HG02588 (cell line): ENCODE results near the gene HES7.

ENCODE experiments used
- ATAC-seq: cut with Tn5 transposase; IDR thresholded peaks from one replicate; pipeline ENCODE4 v1.9.1; 2021; ENCODE audit warnings: mild to moderate bottlenecking, moderate library complexity; ENCODE audit not compliant: unreplicated experiment

HES7 gene

DNA sequence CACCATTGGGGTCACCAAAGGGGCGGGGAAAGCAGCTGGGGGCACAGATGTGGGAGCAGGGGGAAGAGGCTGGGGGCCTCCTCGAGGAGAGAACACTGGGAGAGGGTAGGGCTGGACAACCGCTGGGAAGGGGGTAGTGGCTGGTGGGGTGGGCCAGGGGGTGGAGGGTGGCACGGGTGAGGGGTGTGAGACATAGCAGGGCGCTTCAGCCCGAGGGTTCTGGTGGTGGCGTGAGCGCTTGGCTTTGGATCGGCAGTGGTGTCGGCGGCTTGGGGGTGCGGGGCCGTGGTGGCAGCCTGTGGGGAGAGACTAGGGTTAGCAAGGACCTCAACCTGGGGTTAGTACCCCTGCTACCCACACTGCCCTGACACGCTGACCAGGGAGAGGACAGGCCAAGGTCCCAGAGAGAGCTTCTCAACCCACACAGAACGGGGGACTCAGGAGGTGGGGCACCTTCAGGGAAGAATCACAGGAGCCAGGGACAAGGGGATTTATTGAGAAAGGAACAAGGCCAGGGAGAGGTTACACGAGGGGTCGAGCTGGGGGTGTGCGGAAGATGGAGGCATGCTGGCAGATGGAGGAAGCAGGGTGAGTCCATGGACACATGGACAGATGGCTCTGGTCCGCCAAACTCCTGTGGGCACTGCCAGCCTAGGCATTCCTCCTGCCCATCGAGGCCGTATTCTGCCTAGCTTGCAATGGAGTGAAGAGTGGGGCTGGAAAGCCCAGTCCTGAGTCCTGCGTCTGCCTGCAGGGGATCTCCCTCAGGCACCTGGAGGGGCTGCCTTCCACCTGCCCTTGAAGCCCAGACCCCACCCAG, 19.9 kb upstream of the HES7 start:
- no peak for ATAC-seq

DNA sequence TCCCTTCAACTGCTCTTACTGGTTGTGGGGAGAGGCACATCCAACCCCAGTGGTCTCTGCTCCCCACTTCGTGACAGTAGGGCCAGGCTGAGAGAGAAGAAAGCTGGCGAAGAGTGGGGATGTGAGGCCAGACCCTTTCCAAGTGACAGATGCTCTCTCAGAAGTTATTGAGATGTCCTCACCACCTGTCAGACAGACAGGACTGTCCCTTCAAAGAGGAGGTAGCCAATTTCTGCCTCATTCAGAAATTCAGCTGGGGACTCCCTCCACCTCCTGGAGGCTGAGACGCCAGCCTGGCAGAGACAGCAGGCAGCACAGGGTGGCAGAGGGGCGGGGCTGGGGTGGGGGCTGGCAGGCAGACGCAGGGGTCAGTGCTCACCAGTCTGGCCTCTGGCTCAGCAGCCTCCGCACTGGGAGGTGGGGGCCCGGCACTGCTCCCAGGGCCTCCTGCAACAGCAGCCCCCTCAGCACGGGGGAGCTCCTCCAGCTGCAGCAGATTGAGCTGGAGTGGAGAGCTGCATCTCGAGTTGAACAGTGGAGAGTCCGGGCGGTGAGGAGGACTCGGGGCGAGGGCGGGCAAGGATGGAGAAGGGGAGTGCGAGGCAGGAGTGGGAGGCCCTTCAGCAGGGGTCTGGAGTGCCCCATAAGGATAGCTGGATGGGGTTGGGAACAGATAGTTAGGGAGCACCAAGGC, 19.1 kb upstream of the HES7 start:
- no peak for ATAC-seq

DNA sequence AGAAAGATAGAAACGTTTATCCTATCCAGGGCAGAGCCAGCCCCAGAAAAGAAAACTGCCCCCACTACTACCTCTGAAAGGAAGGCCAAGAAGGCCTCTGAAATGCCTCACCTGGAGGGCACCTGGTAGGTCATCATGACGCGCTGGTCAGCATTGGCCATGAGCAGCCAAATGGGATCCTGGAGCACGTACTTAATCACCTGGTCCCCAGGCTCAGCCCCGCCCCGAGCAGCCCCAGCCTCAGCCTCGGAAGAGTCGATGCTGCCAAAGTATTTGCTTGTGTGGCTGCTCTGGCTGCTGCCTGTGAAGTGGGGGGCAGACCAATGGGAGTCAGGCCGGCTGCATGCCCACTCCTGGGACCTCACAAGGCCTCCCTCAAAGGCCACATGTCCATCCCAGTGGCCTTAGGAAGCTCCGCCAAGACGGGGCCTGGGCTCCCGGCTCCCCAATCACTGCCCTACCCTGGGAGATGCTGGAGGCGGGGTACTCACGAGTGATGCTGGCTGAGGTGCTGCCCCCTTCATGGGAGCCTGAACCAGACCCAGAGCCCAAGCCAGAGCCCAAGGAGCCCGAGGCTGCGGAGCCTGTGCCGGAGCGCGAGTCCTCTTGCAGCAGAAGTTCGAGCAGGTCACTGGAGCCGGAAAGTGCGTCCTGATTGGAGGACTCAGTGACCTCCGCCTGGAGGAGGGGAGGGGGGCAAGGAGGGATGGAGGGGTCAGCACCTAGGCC, 18.4 kb upstream of the HES7 start:
- ATAC-seq, result no peak

DNA sequence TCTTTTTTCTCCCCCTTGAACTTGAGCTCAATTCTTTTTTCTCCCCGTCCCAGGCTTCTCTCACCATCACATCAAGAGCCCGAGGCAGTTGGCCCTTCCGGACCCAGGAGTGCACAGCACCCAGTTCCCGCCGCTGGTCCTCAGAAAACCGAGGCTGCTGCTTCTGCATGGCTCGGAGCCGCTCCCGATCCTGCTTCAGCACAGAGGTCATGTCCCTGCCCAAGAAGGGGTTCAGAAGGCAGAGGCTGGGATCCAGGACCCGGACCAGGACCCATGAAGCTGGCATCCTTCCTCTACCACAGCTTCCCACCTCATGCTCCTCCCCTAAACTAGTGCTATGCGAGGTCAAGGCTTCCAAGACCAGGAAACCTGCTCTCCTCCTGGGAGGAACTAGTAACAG, 17.8 kb upstream of the HES7 start:
- ATAC-seq, result no peak

DNA sequence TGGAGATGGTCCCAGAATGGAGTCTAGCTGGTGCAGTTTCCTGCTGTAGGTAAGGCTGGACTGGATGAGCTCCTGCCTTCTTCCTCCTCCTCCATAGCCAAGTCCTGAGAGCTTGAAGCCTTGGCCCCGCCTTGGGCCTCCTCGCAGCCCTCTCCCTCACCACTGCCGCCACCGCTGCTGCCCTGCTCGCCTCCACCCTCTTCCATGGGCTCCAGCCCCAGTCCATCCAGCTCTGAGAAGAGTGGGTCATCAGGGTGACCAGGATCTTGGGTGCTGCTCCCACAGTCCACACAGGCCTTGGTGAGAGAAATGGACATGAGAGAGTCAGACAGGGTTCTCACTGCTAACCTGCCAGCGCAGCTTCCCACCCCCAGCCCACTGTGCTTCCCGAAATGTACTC, 17.1 kb upstream of the HES7 start:
- ATAC-seq, result no peak

DNA sequence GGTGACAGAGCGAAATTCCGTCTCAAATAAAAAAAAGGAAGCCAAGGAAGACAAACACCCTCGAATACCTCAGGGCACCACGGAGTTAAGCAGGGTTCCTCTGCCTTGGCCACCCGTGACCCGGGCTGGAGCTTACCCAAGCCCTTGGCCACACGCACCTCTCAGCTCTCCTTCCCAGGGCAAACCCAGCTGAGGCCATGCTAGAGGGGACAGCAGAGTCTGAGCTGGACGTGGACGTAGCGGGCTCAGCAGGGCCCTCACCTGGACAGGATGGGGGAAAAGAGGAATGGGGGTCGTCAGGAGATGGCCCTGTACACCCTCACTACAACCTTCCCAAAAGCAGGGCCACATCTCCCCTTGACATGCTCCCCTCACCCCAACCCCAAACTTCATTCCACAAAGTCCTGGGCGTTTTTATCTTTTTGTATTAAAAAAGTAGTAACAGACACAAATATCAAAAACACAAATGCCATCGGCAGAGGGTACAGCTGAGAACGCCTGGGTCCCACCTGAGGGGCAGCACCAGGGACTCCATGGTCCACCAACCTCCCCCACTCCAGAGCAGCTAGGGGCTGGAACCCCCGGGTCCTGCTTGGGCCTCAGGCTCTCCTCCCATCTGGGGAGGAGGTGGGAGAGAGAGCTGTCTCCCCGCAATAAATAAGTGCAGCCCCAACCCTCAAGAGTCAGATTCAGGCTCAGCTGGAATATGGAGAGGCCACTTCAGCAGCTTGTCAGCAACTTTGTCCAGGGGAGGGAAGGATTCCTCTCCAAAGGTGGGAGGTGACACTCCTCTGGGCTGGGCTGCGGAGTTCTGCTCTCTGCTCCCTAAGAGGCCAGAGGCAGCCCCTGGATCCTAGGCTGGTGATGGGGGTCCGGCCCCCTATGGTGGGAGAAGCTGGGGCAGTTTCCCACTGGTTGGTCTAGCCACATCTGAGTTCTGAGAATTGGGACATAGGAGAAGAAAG, 16.4 kb upstream of the HES7 start:
- ATAC-seq, result no peak

DNA sequence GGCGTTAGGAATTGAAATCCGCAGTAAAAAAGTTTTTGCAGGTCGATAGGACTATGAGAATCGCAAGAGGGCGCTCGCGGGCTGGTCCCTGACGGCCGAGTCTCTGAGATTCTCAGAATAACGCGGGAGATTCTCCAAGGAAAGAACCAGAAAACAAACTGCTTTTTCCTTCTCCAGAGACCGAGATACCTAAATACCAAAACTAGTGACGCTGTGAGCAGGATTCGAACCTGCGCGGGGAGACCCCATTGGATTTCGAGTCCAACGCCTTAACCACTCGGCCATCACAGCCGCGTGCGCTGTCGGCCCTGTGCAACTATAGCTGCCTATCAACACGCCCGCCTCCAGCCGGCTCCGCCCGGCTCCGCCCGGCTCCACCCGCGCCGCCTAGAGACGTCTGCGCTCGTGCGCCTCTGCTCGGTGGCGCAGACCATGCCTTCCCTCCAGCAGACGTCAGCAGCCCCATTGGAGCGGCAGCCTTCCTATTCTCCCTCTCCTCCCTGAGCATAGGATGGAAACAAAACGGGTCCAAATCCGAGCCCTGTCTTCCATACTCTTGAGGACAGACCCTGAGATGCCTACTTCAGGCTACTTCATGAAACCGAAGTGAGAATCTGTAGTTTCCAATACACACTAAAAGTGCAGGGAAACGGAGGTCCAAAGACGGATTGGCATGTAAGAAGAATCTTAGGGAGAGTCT, 14.9 kb upstream of the HES7 start:
- peak; percentile 77 for ATAC-seq

DNA sequence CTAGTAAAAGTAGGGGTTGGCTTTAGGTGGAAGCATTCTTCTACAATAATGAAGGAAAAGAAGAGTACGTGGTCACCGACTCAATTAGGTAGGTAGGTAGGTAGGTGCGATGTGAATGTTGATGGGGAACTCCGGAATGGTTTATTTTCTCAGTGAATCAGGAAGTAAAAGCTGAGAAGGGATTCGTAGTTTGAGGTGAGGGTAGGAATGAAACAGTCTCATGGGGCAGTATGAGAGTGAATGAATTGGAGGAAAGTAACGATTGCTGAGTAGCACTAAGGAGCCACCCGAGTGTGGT, 14.4 kb upstream of the HES7 start:
- ATAC-seq, result no peak

DNA sequence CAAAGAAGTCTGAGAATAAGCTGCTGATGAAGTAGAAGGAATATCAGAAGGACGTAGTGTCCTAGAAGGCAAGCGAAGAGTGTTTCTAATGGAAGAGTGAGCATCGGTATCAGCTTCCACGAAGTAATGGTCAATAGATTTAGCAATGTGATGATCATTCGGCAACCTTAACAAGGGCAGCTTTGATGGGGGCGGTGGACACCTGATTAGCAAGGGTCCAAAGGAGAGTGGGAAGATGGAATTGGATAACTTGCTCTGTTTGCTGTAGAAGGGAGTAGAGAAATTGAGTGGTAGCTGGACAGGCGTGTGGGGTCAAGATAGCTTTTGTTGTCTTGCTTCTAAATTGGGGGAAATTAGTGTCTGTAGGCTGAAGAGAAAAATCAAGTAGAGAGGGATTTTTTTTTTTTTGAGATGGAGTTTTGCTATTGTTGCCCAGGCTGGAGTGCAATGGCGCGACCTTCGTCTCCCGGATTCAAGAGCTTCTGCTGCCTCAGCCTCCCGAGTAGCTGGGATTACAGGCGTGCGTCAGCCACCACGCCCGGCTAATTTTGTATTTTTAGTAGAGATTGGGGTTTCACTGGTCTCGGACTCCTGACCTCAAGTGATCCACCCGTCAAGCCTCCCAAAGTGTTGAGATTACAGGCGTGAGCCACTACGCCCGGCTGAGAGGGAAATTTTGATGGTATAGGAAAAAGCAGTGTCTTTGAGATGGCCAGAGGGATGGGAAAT, 13.9 kb upstream of the HES7 start:
- no peak for ATAC-seq

DNA sequence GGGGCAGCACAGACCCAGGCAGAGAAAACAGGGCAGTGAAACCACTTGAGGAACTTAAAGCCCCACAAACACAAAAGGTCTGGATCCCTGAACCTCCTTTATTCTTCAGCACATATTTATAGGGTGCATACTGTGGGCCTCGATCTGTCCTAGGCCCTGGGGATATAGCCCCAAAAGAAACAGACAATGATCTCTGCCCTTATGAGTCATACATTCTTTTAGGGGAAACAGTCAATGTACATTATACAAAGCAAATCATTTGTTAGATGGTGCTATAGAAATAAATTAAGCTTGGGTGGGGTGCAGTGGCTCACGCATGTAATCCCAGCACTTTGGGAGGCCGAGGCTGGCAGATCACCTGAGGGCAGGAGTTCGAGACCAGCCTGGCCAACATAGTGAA, 10.0 kb upstream of the HES7 start:
- no peak for ATAC-seq

DNA sequence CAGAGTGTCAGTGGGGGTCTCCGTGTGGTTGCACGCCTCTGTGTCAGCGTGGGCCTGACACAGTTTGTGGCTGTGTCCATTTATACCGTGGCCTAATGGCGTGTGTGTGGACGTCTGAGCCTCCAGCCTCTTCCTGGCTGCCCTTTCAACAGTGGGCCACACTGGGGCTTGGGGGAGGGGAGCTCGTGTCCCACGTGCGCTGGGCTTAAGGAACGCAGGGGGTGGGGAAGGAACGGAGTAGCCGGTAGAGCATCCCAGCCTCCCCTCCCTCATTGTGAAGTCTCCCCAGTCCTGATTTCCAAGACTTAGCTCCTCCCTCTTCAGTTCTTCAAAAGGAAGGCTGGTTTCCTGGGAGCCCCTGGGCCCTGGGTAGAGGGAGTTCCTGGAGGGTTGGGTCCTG, 9.5 kb upstream of the HES7 start:
- no peak for ATAC-seq

DNA sequence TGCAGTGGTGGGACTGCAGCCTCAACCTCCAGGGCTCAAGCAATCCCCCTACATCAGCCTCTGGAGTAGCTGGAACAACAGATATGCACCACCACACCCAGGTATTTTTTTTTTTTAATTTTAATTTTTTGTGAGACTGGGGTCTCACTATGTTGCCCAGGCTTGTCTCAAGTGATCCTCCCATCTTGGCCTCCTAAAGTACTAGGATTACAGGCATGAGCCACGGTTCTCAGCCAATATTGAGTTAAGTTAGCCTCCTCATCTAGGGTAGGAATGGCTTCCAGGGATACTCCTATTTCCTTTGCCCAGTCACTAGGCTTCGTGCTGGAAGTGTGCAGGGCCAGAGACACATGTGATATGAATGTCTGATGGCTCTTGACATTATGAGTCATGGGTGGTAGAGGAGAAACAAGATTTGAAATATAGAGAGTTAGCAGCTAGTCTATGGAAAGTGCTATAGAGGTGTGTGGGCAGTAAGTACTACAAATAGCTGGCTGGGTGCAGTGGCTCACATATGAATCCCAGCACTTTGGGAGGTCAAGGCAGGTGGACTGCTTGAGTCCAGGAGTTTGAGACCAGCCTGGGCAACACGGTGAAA, 8.0 kb upstream of the HES7 start:
- ATAC-seq, result no peak

DNA sequence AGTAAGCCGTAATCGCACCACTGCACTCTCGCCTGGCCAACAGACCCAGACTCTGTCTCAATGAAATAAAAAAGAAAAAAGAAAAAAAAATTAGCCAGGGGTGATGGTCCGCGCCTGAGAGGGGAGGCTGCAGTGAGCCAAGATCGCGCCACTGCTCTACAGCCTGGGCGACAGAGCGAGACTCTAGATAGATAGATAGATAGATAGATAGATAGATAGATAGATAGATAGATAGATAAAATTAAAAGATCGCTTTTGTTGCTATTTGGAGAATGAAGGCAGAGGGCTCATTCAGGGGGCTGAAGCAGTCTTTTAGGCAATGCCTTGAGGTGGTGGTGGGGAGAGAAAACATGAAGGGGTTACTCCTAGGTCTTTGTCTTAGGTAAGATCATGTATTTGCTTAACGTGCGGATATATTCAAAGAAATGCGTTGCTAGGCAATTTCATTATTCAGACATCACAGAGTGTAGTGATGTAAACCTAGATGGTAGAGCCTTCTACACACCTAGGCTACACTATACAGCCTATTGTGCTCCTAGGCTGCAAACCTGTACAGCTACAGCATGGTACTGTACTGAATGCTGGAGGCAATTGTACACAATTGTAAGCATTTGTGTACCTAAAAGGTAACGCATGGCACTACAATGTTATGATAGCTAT, 4.3 kb upstream of the HES7 start:
- ATAC-seq, result no peak

DNA sequence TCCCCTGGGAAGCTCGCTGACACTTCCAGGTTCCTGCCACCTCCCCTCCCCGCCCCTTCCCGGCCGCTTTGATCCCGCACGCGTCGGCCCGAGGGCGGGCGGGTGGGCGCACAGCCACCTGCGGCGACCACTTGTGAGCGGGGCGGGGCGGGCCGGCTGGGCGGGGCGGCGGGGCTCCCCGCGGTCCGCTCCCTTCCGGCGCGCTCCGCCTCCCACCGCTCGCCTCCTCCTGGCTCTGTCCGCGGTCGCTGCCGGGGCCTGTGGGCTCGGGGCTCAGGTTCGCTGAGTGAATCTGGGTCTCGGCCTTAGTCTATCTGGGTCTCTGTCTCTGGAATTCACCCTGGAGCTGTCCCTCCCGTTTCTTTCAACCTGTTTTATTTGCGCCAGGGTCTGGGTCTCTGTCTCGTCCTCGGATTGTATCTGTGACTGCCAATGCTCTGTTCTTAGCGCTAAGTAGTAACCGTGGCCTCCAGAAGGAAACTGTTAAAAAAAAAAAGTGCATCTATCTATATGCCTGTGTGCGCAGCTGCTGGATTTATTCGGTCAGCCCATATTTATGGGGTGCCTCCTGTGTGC, 2.7 kb upstream of the HES7 start:
- ATAC-seq, result no peak

DNA sequence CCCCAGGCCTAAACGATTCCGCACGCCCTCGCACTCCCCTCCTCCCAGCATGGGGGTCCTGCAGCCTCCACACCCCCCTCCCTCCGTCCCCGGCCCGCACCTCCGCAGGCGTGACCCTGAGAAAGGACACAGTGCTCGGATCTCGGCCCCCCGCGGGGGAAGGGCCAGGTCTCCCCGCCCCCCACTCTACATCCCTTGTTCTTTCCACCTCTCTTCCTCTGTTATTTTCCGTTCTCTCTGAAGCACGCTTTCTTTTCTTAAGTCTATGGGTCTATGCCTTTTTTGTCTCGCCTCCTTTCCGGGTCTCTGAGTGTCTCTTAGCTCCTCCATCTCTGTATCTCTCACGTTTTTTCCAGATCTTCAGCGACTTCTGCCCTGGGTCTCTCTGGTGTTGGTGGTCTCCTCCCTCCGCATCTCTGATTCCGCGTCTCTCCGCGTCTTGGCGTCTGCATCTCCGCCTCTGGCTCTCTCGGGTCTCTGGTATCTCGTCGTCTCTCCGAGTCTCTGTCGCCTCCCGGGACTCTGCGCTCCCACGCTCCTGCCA, 2.1 kb upstream of the HES7 start:
- no peak for ATAC-seq

DNA sequence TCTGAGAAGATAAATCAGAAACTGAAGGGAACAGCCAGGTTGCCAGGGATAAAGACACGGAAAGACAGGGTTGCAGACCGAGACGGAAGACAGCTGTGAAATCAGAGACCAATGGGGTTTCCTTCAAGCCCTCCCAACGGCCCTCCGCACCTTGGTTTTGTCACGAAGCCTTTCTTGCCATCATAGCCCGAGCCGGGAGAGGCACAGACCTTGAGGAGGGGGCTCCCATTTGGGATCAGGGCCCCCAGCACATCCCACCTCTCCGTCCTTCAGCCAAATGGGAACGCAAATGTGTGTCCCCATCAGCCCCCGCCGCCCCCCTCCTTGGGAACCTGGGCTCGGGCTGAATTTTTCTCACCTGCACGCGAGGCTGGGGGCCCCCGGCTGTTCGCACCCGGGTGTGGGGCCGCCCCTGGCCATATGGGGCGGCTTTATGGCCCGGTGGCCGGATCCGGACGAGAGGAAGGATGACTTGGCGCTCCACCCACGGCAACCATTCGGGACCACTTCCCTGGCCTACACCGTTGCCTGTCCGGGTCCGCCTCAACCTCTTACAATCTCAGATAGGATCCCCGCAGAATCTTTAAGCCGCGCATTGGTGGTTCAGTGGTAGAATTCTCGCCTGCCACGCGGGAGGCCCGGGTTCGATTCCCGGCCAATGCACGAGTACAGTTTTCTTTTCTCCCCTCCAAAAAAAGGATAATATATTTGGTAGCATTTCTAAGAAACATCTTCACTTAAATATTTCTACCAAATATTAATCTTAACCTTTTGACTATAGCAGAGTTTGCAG, 1.4 kb upstream of the HES7 start:
- ATAC-seq, result no peak
